ENCODE measurements around the gene PRRT3.

- TF ChIP-seq CTCF (IDR thresholded peaks at IDR 0.05 in 8 of 11, conservative IDR thresholded peaks at IDR 0.05 in 3 of 11): no peak
- TF ChIP-seq POLR2A (IDR thresholded peaks at IDR 0.05): no peak
Measured at GRCh38 chr3:9914559-9915253, 37.5 kb downstream of the PRRT3 start.
